NB4 (cell line): ENCODE results near the gene GATA3.

Experiments used
- CTCF ChIP-seq: IDR thresholded peaks from one replicate; pipeline ENCODE4 v1.5.1; 2012; ENCODE audit warnings: low read depth, low read length
- MAX ChIP-seq: IDR thresholded peaks from 2 replicates; pipeline ENCODE4 v1.6.1; 2011; ENCODE audit warnings: low read depth, low read length
- POLR2A ChIP-seq: IDR thresholded peaks from 2 replicates; pipeline ENCODE4 v1.6.1; 2011; ENCODE audit warnings: mild to moderate bottlenecking; ENCODE audit not compliant: insufficient read length; ENCODE audit errors: extremely low read depth

- TF ChIP-seq MAX (no peak), CTCF (no peak), POLR2A (no peak)
Observed at GRCh38 chr10:8063128-8063908, 8.8 kb downstream of the GATA3 start.
